PC-3 (cell line): ENCODE results near the gene RAB34. TPM values are rescaled to one million over a fixed set of nuclear protein-coding genes. Genes with fewer than 3 reads are reported as not detected.

Source experiments
- total RNA-seq: library from RNA; depleted of rRNA; stranded (reverse); fragments of >200 nt; gene quantifications from 2 replicates; pipeline ENCODE4 v1.2.3, GENCODE V29; 2014; rRNA removed

Gene RAB34
- total RNA-seq, 1 experiment from 2014 or later, result 211 TPM

Other genes starting within 250 kb of the RAB34 start
- gene SLC13A2, start 244.2 kb downstream of the RAB34 start, total RNA-seq, result not detected in 2 replicates
- not detected in 2 replicates for gene FOXN1, start 211.5 kb downstream of the RAB34 start, total RNA-seq
- 68.4 and 82.1 TPM in 2 replicates for gene UNC119, start 165.2 kb downstream of the RAB34 start, total RNA-seq
- 15.8 and 22.4 TPM in 2 replicates for gene PIGS, start 146.3 kb downstream of the RAB34 start, total RNA-seq
- gene ALDOC, start 141.0 kb downstream of the RAB34 start, total RNA-seq, result 42.6 and 72.9 TPM in 2 replicates
- 86.6 and 118 TPM in 2 replicates for gene SPAG5, start 118.8 kb downstream of the RAB34 start, total RNA-seq
- gene RSKR, start 103.7 kb downstream of the RAB34 start, total RNA-seq, result 4.4 and 7.2 TPM in 2 replicates
- 103 and 171 TPM in 2 replicates for gene BLTP2, start 72.7 kb downstream of the RAB34 start, total RNA-seq
- gene SDF2, start 56.0 kb downstream of the RAB34 start, total RNA-seq, result 31.6 and 34.0 TPM in 2 replicates
- gene SUPT6H, start 55.7 kb downstream of the RAB34 start, total RNA-seq, result 32.2 and 38.8 TPM in 2 replicates
- gene PROCA1, start 6.0 kb downstream of the RAB34 start, total RNA-seq, result 1.9 and 2.6 TPM in 2 replicates
- gene RPL23A, start 2.1 kb upstream of the RAB34 start, total RNA-seq, result 390 and 515 TPM in 2 replicates
- gene TLCD1, start 8.4 kb upstream of the RAB34 start, total RNA-seq, result 7.1 and 9.3 TPM in 2 replicates
- gene NEK8, start 10.9 kb upstream of the RAB34 start, total RNA-seq, result 2.4 and 3.7 TPM in 2 replicates
- 81.5 and 104 TPM in 2 replicates for gene TRAF4, start 26.1 kb upstream of the RAB34 start, total RNA-seq
- 4.8 and 6.5 TPM in 2 replicates for gene FAM222B, start 124.9 kb upstream of the RAB34 start, total RNA-seq
- gene ERAL1, start 137.1 kb upstream of the RAB34 start, total RNA-seq, result 25.8 and 30.5 TPM in 2 replicates
- gene FLOT2, start 179.9 kb upstream of the RAB34 start, total RNA-seq, result 23.1 and 34.7 TPM in 2 replicates
- gene DHRS13, start 185.2 kb upstream of the RAB34 start, total RNA-seq, result 4.9 and 5.1 TPM in 2 replicates
- gene PHF12, start 233.7 kb upstream of the RAB34 start, total RNA-seq, result 20.6 and 25.0 TPM in 2 replicates